UCSD-AML1 (cell line): ENCODE data around the gene MLLT10.
"Not testable (repeated sequence)": the region's sequence is repeated elsewhere in the genome, so short reads cannot be mapped to it uniquely, and the experiment has no call there.

Source experiments
- DNase-seq: peaks from one replicate; lab custom pipeline; 2025; ENCODE audit not compliant: unreplicated experiment; lab: John Stamatoyannopoulos, UW

MLLT10 gene

GRCh38 chr10:21574514-21574913, 40.5 kb downstream of the MLLT10 start:
- not testable (repeated sequence) for DNase-seq

DNA sequence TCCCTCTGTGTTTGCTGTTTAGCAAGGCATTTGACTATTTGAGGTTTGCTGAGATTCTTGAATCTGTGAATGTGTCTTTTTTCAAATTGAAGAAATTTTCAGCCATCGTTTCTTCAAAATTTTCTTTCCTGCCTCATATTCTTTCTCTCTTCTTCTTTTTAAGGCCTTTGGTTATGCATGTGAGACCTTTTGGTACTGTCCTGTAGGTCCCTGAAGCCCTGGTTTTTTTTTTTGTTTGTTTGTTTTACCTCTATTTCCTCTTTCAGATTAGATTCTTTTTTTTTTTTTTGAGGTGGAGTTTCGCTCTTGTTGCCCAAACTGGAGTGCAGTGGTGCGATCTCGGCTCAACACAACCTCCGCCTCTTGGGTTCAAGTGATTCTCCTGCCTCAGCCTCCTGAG, 45.3 kb downstream of the MLLT10 start:
- DNase-seq = no peak

DNA sequence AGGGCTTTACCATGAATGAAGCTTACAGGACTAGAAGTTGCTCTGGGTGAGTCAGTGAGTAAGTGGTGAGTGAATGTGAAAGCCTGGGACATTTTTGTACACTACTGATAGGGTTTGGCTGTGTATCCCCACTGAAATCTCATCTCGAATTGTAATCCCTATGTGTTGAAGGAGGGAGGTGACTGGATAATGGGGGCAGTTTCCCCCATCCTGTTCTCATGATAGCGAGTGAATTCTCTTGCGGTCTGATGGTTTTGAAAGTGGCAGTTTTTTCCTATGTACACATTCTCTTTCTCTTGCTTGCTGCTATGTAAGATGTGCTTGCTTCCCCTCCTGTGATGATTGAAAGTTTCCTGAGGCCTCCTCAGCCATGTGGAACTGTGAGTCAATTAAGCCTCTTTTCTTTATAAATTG, 47.4 kb downstream of the MLLT10 start:
- not testable (repeated sequence) for DNase-seq

- DNase-seq = no peak
Measured at GRCh38 chr10:21584834-21585530, 51.0 kb downstream of the MLLT10 start.

DNA sequence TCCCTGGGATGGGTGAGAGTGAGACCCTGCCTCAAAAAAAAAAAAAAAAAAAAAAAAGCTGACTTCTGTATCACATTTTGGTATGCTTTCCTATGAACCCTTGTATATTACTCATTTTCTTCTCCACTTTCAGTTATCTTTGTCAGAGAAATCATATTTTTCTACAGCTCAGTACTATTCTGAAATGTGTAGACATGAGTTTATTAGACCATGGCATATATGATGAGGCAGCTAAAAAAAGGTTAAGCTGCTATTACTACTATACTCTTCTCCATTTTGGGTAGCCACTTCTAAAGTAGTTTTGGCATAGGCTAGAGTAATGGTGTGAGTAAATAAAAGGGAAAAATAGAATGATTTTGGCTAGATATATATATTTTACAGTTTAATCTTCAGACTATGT, 53.4 kb downstream of the MLLT10 start:
- no peak for DNase-seq

- not testable (repeated sequence) for DNase-seq
Measured at GRCh38 chr10:21588159-21588558, 54.1 kb downstream of the MLLT10 start.

- no peak for DNase-seq
Measured at GRCh38 chr10:21593986-21594385, 60.0 kb downstream of the MLLT10 start.

- no peak for DNase-seq
Measured at GRCh38 chr10:21599582-21599981, 65.5 kb downstream of the MLLT10 start.

DNA sequence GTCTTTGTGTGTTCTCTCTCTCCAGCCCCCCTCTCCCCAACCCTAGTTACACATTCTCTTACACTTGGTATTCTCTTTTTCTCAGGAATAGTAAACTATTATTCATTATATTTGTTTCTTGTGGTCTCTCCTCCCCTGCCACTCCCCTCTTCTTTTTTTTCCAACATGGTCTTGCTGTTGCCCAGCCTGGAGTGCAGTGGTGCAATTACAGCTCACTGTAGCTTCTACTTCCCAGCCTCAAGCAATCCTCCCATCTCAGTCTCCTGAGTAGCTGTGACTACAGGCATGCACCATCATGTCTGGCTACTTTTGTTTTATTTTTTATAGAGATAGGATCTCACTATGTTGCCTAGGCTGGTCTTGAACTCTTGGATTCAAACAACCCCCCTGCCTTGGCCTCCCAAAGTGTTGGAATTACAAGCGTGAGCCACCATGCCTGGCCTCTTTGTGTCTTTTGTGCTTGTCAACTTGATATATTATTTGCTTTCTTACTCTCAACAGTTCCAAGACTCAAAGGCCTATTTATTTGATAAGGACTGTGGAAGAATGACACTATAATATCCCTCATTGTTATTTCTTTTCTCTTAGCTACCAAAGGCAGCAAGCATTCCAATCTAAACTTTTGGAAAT, 66.9 kb downstream of the MLLT10 start:
- no peak for DNase-seq

DNA sequence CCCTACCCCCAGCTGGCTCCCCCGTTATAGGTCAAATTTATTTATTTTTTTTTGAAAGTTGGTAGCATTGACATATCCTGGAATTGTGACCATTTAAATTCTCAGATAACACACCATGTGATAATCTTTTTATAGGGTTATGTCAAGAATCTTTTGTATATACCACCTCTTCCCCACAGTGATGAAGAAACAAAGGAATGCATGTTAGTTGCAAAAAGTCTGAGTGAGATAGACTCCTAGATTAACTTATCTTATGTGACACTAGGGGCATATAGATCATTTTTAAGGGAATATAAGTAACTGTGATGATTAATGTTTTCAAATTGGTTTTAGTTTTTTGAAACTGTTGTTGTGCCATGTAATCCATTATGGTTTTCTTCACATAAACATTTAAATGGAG, 68.3 kb downstream of the MLLT10 start:
- DNase-seq = no peak

DNA sequence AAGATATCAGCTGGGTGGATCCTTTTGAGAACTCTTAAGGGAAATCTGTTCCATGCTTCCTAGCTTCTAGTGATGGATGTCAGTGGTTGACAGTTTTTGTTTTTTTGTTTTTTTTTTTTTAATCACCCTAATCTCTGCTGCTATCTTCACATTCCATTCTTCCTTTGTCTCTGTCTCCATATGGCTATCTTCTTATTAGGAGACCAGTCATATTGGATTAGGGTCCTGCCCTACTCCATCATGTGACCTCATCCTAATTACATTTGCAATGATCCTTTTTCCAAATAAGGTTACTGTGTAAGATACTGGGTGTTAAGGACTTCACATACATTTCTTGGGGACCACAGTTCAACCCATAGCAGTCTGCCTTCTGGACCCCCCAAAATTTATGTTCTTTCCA, 69.7 kb downstream of the MLLT10 start:
- no peak for DNase-seq

DNA sequence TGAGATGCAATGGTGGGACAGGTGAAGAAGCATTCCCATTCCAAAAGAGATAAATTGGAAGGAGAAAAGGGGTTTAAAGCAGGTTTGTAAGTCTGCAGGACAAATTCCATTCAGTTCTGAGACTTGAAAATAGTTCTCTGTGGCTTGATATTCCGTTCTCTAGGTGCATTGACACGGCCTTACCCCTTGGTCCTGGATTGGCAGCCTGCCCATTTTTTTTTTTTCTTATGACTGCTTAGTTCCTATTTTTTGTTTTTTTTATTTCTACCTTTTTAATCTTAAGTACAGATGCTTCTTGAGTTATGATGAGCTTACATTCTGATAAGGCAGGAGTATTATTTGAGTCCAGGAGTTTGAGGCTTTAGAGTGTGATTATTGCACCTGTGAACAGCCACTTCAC, 70.6 kb downstream of the MLLT10 start:
- no peak for DNase-seq

DNA sequence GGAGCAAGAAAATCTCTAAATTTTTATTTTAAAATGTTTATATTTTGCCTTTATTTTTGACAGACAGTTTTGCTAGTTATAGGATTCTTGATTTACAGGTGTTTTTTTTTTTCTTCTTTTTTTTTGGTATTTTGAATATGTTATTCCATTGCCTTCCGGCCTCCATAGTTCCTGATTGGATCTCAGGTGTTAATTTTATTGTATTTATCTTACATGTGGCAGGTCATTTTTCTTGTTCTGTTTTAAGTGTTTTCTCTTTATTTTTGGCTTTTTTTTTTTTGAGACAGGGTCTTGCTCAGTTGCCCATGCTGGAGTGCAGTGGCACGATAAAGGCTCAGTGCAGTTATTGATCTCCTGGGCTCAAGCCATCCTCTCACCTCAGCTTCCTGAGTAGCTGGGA, 73.9 kb downstream of the MLLT10 start:
- DNase-seq = no peak

GRCh38 chr10:21614000-21614399, 80.0 kb downstream of the MLLT10 start:
- DNase-seq = no peak

DNA sequence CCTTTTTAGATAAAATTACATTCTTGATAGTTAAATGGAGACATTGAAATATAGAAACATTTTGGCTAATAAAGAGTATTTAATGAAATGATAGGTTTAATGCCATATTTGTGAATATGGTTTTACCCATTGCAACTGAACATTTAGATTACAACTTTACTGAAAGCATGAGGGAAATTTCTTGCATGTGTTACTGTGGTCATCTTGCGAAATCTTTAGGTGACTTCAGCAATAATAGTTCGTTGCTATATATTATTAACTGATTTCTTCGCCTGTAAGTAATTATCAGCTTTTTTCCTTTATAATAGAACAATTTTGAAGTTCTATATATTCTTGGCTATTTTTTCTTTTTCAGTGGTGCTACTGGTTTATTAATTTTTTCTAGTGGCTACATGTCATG, 83.2 kb downstream of the MLLT10 start:
- DNase-seq = no peak

- DNase-seq = no peak
Measured at GRCh38 chr10:21623291-21623690, 89.3 kb downstream of the MLLT10 start.

DNA sequence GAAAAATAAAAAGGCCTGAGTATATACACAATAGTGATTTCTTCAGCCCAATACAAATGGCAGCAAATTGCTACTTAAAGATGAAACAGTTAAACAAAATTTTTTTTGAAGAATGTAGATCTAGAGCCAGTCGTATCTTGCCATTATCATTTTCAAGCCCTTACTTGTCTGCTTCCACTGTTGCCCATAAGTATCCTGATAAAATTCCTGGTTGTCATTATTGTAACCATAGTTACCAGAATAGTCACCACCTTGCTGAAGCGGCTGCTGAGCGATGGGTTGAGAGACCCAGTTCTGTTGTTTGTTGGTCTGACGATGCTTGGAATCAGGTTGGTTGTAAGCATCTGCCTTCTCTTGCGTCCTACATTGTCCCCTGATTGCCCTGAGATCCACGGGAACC, 90.4 kb downstream of the MLLT10 start:
- not testable (repeated sequence) for DNase-seq

- no peak for DNase-seq
Measured at GRCh38 chr10:21624951-21625350, 90.9 kb downstream of the MLLT10 start.

- no peak for DNase-seq
Measured at GRCh38 chr10:21625623-21626229, 91.7 kb downstream of the MLLT10 start.

DNA sequence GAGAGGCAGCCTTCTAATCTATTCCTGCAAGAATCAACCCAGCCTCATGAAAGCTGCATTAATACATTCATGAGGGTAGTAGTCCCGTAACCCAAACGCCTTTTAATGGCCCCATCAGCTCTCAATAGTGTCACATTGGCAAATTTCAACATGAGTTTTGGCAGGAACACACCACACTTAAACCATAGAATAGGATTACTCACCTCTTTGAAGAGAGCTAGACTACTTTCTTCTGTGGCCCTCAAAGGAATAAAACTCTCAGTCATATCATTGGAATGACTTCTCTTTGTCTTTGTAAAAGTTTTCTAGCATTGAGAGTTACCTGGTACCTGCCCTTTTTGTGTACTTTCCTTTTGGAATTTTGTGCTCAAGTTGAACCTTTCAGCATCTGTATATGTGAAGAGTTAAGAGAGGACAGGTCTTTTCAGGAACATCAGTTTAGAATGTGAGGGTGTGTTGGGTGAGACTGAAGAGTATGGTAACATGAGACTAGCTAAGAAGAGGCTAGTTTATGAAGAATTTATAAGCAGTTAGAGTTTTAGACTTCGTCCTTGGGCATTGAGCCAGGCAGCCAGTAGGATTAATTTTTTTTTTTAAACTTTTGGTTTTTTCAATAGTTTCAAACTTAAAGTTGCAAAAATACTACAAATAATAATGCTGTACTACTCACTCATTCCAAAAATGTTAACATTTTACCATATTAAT, 92.6 kb downstream of the MLLT10 start:
- DNase-seq = no peak

DNA sequence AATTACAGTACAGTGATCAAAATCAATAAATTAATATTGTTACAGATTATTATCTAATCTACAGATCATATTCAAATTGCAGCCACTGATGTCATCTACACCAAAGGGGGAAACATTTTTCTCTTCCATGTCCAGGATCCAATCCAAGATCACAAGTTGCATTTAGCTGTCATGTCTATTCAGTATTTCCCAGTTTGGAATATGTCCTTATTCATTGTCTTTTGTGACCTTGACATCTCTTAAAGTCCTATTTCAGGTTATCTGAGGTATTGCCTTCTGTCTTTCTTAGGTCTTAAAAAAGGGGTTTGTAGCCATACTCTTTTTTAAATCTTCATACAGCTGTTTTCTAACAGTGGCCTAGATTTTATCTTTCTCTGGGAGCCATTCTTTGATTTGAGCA, 93.3 kb downstream of the MLLT10 start:
- no peak for DNase-seq

- no peak for DNase-seq
Measured at GRCh38 chr10:21628023-21628422, 94.0 kb downstream of the MLLT10 start.
